Gastroesophageal sphincter (tissue), 3 donors: ENCODE results near the gene UHMK1.
"Not testable (repeated sequence)": the region's sequence is repeated elsewhere in the genome, so short reads cannot be mapped to it uniquely, and the experiment has no call there.

Experiments used
- CTCF ChIP-seq, 4 experiments: fragments of 200-600 bp in 2 of 4; fragments of 450-650 bp in 2 of 4; sonication (generic) in 1 of 4; IDR thresholded peaks; one replicate each; pipeline ENCODE4 v1.5.1; 2017 to 2019; ENCODE audit warnings: antibody characterized with exemption in 4 of 4, mild to moderate bottlenecking in 2 of 4, moderate library complexity in 2 of 4
- EP300 ChIP-seq: sonication (generic); formaldehyde crosslinking; IDR thresholded peaks from one replicate; pipeline ENCODE4 v1.6.1; 2017; ENCODE audit warnings: antibody characterized with exemption, mild to moderate bottlenecking
- POLR2A ChIP-seq, 2 donors: fragments of 450-650 bp; IDR thresholded peaks; one replicate each; pipeline ENCODE4 v1.6.1; 2017; ENCODE audit warnings: antibody characterized with exemption in 2 of 2, mild to moderate bottlenecking in 2 of 2, moderate library complexity in 1 of 2

GRCh38 chr1:162454361-162454760, 43.3 kb upstream of the UHMK1 start:
- TF ChIP-seq CTCF (IDR thresholded peaks at IDR 0.05); EP300; POLR2A (IDR thresholded peaks at IDR 0.05): not testable (repeated sequence)
